ENCODE results near the gene TBXA2R.

DNA sequence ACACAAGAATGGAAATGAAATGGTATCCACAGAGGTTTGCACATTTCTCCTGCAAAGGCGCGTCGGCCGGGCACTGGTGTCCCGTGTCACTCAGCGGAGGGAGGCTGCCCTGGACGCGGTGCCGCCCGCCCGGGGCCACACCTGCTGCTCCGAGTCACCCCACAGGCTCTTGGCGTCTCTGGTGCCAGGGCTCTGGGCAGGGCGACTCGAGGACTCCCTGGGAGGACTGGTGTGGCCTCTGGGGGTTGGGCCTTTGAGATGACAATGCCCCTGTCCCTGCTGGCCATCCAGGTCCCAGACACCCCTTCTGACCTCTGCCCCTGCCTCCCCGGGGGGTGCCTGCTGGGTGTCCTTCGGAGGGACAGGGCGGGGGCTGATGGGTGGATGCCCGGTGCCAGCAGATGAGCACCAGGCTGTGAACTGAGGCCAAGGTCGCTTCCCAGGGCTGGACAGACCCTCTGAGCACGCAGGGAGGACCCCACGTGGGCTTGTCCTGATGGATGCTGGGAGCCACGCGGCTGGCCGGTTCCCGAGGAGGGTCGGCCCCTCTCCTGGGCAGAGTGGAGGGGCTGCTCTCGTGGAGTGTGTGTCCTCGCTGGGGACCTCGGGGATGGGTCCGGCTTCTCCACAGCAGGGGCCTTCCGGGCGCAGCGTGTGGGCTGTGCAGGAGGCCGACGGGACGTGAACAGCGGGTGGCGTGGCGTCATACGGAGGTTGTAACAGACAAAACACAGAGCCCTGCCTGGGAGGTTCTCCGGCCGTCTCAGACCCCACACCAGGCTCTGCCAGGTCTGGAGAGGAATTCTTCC, 24.6 kb upstream of the TBXA2R start:
- no peak for TF ChIP-seq POLR2A (IDR thresholded peaks at IDR 0.05; ENCODE audit: extremely low read depth, insufficient read length)
- TF ChIP-seq, protein P1, sequence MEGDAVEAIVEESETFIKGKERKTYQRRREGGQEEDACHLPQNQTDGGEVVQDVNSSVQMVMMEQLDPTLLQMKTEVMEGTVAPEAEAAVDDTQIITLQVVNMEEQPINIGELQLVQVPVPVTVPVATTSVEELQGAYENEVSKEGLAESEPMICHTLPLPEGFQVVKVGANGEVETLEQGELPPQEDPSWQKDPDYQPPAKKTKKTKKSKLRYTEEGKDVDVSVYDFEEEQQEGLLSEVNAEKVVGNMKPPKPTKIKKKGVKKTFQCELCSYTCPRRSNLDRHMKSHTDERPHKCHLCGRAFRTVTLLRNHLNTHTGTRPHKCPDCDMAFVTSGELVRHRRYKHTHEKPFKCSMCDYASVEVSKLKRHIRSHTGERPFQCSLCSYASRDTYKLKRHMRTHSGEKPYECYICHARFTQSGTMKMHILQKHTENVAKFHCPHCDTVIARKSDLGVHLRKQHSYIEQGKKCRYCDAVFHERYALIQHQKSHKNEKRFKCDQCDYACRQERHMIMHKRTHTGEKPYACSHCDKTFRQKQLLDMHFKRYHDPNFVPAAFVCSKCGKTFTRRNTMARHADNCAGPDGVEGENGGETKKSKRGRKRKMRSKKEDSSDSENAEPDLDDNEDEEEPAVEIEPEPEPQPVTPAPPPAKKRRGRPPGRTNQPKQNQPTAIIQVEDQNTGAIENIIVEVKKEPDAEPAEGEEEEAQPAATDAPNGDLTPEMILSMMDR (IDR thresholded peaks at IDR 0.05; ENCODE audit: low read depth, low read length) = no peak

Data from NB4 (cell line).